Ovary (tissue), 3 donors: Measurements from ENCODE around the gene DMRTC1B.
"Not testable (repeated sequence)": the region's sequence is repeated elsewhere in the genome, so short reads cannot be mapped to it uniquely, and the experiment has no call there.

Experiments
- EP300 ChIP-seq: sonication (generic); formaldehyde crosslinking; IDR thresholded peaks from one replicate; pipeline ENCODE4 v1.6.1; 2017; ENCODE audit warnings: antibody characterized with exemption
- POLR2A ChIP-seq: fragments of 450-650 bp; IDR thresholded peaks from one replicate; pipeline ENCODE4 v1.6.1; 2017; ENCODE audit warnings: antibody characterized with exemption, mild to moderate bottlenecking, moderate library complexity
- TF ChIP-seq, protein P1 (sequence below), 3 donors: fragments of 450-650 bp in 2 of 3; fragments of 200-600 bp in 1 of 3; IDR thresholded peaks; one replicate each; pipeline versions ENCODE4 v1.5.1 to v1.8.0; 2016 to 2022; ENCODE audit warnings: antibody characterized with exemption in 3 of 3, mild to moderate bottlenecking in 1 of 3
- donor health status: DM: no; HTN: no; CAD: no.

DNA sequence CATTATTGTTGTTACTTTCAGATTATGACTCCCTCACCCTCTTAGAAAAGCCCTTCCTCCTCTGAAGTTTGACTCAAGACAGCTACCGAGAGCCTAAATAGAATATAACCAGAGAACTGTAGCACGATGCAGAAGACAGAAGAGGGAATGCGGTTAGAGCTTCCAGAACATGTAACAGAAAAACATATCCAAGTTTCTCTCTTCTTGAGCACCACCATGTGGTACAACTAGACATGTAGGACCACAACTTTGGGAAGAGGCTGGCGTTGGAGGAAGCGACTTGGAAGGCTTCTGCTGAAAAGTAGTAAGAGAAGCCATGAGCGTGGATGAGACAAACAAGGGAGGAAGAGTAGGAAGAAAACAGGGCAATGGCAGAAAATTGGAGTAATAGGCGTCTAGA is 31.1 kb upstream of the DMRTC1B start:
- TF ChIP-seq, protein P1, sequence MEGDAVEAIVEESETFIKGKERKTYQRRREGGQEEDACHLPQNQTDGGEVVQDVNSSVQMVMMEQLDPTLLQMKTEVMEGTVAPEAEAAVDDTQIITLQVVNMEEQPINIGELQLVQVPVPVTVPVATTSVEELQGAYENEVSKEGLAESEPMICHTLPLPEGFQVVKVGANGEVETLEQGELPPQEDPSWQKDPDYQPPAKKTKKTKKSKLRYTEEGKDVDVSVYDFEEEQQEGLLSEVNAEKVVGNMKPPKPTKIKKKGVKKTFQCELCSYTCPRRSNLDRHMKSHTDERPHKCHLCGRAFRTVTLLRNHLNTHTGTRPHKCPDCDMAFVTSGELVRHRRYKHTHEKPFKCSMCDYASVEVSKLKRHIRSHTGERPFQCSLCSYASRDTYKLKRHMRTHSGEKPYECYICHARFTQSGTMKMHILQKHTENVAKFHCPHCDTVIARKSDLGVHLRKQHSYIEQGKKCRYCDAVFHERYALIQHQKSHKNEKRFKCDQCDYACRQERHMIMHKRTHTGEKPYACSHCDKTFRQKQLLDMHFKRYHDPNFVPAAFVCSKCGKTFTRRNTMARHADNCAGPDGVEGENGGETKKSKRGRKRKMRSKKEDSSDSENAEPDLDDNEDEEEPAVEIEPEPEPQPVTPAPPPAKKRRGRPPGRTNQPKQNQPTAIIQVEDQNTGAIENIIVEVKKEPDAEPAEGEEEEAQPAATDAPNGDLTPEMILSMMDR (IDR thresholded peaks at IDR 0.05) = not testable (repeated sequence)
- not testable (repeated sequence) for TF ChIP-seq POLR2A, EP300
